GM23248 (cell line): ENCODE data around the gene FBXO24.

ENCODE experiments used
- EZH2 ChIP-seq: fragments of 200-600 bp; sonication (generic); IDR thresholded peaks from 2 replicates; pipeline ENCODE4 v1.6.1; 2018; ENCODE audit warnings: antibody characterized with exemption, mild to moderate bottlenecking; ENCODE audit not compliant: insufficient read depth, poor library complexity, severe bottlenecking
- EZH2phosphoT487 ChIP-seq: fragments of 200-600 bp; sonication (generic); IDR thresholded peaks from 2 replicates; pipeline ENCODE4 v1.6.1; 2018; ENCODE audit warnings: antibody characterized with exemption, moderate library complexity, mild to moderate bottlenecking, low read depth; ENCODE audit not compliant: insufficient read depth

DNA sequence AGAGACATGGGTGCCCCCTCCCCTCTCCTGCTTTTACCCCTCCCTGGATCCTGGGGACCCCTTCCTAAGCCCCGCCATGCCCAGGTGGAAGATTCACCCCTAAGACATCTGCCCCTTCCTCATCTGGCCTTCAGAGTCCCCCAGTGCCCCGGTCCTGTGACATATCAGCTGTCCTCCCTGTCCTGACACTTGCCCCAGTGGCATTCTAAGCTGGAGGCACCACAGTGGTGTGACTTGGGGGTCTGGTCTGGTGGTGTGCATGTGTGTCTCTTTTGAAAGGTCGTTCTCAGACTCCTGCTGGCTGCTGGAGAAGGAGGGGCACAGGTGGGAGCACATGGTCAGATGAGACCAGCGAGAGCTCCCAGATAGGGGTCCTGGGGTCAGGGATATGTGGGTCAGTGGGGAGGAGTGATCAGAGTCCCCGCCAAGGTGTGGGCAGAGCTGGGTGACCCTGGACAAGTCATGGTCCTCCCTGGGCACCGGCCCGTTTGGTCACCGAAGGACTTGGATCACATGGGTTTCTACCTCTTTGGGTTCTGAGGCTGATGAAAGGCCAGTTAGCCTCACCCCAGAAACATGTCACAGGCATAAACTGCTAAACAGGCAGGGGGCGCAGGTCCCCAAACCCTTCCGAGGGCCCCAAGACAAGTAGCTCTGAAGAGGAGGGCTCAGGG, 55.9 kb downstream of the FBXO24 start:
- TF ChIP-seq EZH2 (no peak), EZH2phosphoT487 (no peak)
